G401 (cell line): Measurements from ENCODE around the gene DHX58. TPM values are rescaled to one million over a fixed set of nuclear protein-coding genes. Genes with fewer than 3 reads are reported as not detected.
A peak's percentile ranks its signal among the peaks of the same experiment; 100 is the strongest.

Experiments
- DNase-seq: peaks from one replicate; pipeline ENCODE4 v3.0.0-alpha.2; 2015; ENCODE audit warnings: low spot score
- in situ Hi-C: cut with HindIII; loops from 2 replicates; pipeline ENCODE4 v1.10.0; 2016; ENCODE audit warnings: low sequenced_read_pairs, mixed read lengths
- total RNA-seq: library from RNA; depleted of rRNA; stranded (reverse); fragments of >200 nt; shearing (Covaris generic); gene quantifications from 2 replicates; pipeline ENCODE4 v1.2.3, GENCODE V29; 2014

DHX58 gene
- total RNA-seq, 1 experiment from 2014 or later: 2.4 TPM

- in situ Hi-C loops: no loop called here
- no peak for DNase-seq
Measured at GRCh38 chr17:42131232-42131631, 18.7 kb upstream of the DHX58 start.

DNA sequence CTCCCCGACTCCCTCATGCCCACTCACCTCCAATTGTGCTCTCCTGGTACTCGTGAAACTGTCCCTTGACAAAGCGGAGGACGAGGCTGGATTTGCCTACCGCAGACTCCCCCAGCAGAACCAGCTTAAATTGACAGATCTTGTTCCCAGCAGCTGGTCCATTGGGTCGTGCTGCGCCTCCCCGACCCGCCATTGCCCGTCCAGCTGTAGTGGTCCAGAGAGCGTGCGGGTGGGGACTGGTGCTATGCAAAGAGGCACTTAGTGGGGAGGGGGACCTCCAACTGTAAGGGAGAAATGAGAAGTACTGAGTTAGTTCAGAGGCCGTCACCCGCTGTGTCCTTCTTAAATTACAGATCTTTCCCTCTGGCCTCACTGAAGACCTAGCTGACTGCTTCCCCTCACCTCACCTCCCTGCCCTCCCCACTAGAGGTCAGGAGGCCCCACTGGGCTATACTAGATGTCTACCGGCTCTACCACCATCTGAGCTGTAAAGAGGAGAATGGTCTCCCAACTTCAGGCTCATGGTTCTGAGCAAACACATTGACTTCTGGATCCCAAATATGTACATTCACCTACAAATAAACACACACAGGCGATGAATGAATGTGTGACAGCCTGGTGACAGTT is 17.9 kb upstream of the DHX58 start:
- no peak for DNase-seq
- in situ Hi-C loops: no loop called here

DNA sequence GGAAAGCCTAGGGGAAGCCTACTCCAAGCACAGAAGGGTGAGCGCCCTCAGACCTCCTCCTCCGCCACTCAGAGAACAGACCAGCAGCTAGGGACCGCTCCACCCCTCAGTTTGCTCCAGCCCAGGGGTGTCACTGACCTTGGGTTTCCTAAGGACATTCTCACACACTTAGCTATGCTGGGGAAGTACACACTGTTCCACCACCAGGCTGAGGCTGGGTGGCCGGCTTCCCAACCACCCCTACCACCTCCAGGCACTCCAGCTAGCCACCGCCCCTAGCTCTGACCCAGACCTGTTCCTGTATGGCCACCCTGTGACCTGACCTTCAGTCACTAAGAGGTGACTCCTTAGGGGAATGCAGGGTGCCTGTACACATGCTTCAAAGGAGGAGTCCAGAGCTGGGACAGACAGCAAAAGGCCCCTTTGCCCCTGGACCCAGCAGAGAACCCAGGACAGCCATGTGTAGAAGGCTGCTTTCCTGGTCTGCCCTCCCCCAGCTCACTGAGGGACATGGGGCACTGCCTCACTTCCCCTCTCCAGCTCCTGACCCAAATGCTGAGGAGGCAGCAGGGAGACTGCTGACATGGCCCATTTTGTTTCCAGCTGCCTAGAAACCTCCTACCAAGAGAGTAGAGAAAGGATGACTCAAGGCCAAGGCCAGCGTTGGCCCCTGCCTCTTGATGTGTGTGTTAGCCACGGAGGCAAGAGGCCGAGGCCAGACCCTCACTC is 16.8 kb upstream of the DHX58 start:
- DNase-seq: no peak
- in situ Hi-C loops: no loop called here

- in situ Hi-C loops: no loop called here
- no peak for DNase-seq
Measured at GRCh38 chr17:42127414-42127813, 14.9 kb upstream of the DHX58 start.

DNA sequence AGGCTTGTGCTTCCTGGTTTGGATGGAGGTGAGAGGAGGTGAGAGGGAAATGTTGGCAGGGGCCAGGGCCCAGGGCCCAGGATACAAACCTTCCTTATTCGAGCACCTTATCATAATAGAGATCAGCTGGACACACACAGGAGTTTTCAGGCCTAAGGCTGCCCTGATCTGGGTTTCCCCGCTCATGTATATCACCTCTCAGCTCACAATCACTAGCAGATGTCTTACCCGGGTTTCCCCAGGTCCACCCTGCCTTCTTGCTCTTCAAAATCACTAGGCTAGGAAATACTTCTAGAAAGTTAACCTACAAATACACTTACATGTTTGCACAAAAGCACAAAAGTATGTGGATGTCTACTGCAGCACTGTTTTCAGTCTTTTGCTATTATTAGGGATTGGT is 14.3 kb upstream of the DHX58 start:
- DNase-seq: no peak
- in situ Hi-C loops: no loop called here

GRCh38 chr17:42125565-42125964 is 13.1 kb upstream of the DHX58 start:
- in situ Hi-C loops: no loop called here

GRCh38 chr17:42124256-42124655 is 11.7 kb upstream of the DHX58 start:
- DNase-seq: no peak
- in situ Hi-C loops: no loop called here

More at GRCh38 chr17:42125565-42125964, 13.1 kb upstream of the DHX58 start:
- DNase-seq: no peak

GRCh38 chr17:42122371-42123303 is 10.1 kb upstream of the DHX58 start, which contains the start of gene HSPB9:
Gene HSPB9, plus strand, starts transcription at chr17:42122804. Its CDS starts 47 bp downstream, at chr17:42122851.
- in situ Hi-C loops: no loop called here
- DNase-seq: no peak

DNA sequence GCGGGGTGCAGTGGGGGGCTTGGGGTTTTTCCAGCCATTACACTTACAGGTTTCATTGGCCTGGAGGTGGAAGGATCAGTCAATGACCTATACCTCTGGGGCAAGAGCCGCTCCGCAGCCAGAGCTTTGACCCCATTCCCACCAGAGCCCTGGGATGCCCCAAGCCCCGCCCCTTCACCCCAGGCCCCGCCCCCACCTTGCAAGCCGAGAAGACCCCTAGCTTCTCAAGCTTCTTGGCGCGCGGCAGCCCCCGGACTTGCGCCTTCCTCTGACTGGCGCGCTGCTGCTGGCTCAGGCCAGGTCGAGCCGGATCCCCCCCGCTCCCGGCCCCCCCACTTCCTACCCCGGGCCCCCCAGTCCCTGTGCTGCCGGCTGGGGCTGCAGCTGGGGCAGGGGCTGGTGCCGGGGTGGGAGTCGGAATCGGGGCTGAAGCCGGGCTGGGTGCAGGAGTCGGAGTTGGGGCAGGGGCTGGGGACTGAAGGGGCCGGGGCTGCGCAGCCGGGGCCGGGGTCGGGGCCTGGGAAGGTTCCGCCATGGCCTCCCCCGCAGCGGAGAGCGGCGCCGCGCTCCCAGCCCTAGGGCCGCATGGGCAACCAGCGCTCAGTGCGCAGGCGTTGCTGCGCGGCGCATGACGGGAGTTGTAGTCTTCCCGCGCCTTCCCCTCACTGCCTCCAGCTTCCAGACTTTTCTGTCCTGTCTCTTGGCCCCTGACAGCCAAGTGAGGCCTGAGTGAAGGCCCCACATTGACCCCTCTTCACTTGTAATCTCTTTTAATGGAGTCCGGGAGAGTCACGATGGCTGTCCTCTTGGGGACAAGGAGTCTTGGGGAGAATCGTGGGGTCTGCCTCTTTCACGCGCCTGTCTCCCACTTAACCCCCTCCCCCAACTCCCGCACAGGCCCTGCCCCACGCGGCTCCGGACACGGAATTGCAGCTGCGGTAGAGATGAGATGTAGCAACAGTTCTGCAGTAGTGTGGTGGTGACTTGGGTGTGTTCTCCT is 8.6 kb upstream of the DHX58 start, which contains the start of gene KAT2A:
TSS of gene KAT2A (minus strand) at position 598 of the 1,000 bp plus-strand sequence. CDS start at position 535, 63 bp downstream.
- DNase-seq: peak; percentile 85
- in situ Hi-C loops: no loop called here

GRCh38 chr17:42120161-42120769 is 7.8 kb upstream of the DHX58 start:
- DNase-seq: no peak
- in situ Hi-C loops: no loop called here

GRCh38 chr17:42119301-42119700 is 6.8 kb upstream of the DHX58 start:
- DNase-seq: no peak

DNA sequence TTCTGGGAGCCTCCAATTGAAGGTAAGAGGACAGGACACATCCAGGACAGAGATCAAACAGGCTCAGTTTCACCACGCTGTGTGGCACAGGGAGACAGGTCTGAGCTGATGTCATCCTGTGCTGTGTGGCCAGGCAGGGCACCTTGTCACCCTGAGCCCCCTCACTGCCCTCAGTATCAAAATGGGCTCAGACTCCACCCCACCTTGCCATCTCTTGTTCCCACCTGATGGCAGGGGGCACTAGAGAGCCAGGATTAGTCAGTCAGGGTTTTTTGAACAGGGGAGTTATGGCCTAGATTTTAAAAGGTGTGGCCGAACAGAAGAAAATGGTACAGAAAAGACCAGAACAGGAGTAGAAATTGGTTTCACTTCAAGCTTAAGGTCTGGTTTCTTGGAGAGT is 6.0 kb upstream of the DHX58 start:
- in situ Hi-C loops: no loop called here
- DNase-seq: no peak

More at GRCh38 chr17:42119301-42119700, 6.8 kb upstream of the DHX58 start:
- in situ Hi-C loops: no loop called here

- in situ Hi-C loops: no loop called here
- no peak for DNase-seq
Measured at GRCh38 chr17:42118126-42118510, 5.6 kb upstream of the DHX58 start.

GRCh38 chr17:42117397-42118125 is 5.0 kb upstream of the DHX58 start:
- in situ Hi-C loops: no loop called here
- DNase-seq: no peak

DNA sequence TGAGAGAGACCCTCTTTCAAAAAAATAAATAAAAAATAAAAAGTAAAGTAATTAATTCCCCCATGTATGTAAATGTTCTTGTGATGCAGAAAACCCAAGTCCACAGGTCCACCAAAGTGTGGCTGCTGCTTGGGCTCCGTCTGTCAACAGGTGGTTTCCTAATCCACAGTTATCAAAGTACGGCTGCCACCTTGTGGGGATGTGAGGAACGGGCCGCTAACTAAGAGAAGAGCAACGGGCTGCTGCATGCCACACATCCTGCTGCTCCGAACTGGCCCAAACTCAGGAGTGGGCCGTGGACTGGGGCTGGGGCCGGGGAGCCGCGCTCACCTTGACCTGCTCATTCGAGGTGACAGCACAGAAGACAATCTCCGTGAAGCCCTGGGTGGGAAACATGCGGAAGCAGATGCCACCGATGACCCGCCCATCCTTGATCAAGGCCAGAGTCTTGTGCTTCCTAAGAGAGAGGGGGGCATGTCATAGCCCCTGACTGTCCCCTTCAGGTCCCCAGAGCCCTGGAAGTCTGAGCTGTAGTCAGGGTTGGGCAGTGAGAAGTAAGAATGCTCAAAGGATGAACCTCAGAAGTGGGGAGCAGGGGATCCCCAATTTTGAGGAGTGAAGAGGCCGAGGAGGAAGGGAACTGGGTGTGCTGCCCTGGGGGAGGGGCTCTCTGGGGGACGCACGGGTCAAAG is 4.3 kb upstream of the DHX58 start:
- DNase-seq: peak; percentile 90
- in situ Hi-C loops: no loop called here

- DNase-seq: no peak
- in situ Hi-C loops: no loop called here
Measured at GRCh38 chr17:42114118-42114517, 1.6 kb upstream of the DHX58 start.
